K562 (cell line): Measurements from ENCODE around the gene NRXN3. TPM values are rescaled to one million over a fixed set of nuclear protein-coding genes. Genes with fewer than 3 reads are reported as not detected.

Source experiments
- ATAC-seq: fragments of 200-7000 bp; cut with Tn5 transposase; 3 replicates; pipeline ENCODE4 v1.9.1; 2020; ENCODE audit warnings: moderate library complexity
- BruUV-seq: library from RNA; stranded (reverse); fragments of 400-500 nt; replicated peaks from 2 replicates; lab custom pipeline; 2021; lab: Mats Ljungman, UMichigan
- CTCF ChIA-PET: fragments of 300-600 bp; formaldehyde crosslinking; extraction: SDS; loops from one replicate; lab custom pipeline; 2021; ENCODE audit warnings: low intra/inter-chr PET ratio; lab: Yijun Ruan, JAX
- POLR2A ChIA-PET: fragments of 300-600, 350-650 bp; sonication (Branson Sonifier 250); formaldehyde crosslinking; extraction: SDS; loops from one replicate; lab custom pipeline; 2021; ENCODE audit warnings: antibody characterized with exemption, inconsistent platforms; lab: Yijun Ruan, JAX
- DNase-seq, 4 experiments: peaks; one replicate each; pipeline versions ENCODE4 v3.0.0 to v3.0.0-alpha.2; 2011 to 2018; ENCODE audit warnings: low spot score in 3 of 4, mixed read lengths in 3 of 4; ENCODE audit errors: extremely low read depth in 1 of 4
- FAIRE-seq: peaks from 2 replicates; lab custom pipeline; 2011; peaks lifted over from hg19 to GRCh38; lab: Jason Lieb, UNC
- H2AFZ ChIP-seq: 2 replicates; pipeline ENCODE4 v1.6.0; 2011; ENCODE audit warnings: low read depth, low read length, control low read depth, inconsistent platforms
- H3K27ac ChIP-seq: fragments of 200-600 bp; 3 replicates; pipeline ENCODE4 v1.8.0; 2011; ENCODE audit warnings: low read depth, mild to moderate bottlenecking, control low read depth, inconsistent platforms, low read length, moderate library complexity, mixed read lengths; ENCODE audit errors: extremely low read depth
- H3K27me3 ChIP-seq, 2 experiments: fragments of 300-600 bp in 1 of 2; 2 replicates in 1 of 2; 3 replicates in 1 of 2; pipeline versions ENCODE4 v1.6.0 to v1.8.0; 2011; ENCODE audit warnings: inconsistent platforms in 2 of 2, low read length in 2 of 2, mild to moderate bottlenecking in 1 of 2, mixed read lengths in 1 of 2, moderate library complexity in 1 of 2; ENCODE audit not compliant: control insufficient read depth in 2 of 2, insufficient read depth in 2 of 2
- H3K36me3 ChIP-seq: fragments of 300-600 bp; 3 replicates; pipeline ENCODE4 v1.8.0; 2011; ENCODE audit warnings: mild to moderate bottlenecking, low read length, inconsistent platforms; ENCODE audit not compliant: control insufficient read depth, insufficient read depth
- H3K4me1 ChIP-seq, 2 experiments: fragments of 200-600 bp in 1 of 2; replicated peaks in 1 of 2; 2 replicates in 1 of 2; 3 replicates in 1 of 2; pipeline versions ENCODE4 v1.5.1 to v1.8.0; 2011; ENCODE audit warnings: inconsistent platforms in 2 of 2, low read length in 2 of 2, mild to moderate bottlenecking in 1 of 2, mixed read lengths in 1 of 2, moderate library complexity in 1 of 2; ENCODE audit not compliant: control insufficient read depth in 2 of 2, insufficient read depth in 2 of 2
- H3K4me2 ChIP-seq: 2 replicates; pipeline ENCODE4 v1.6.1; 2011; ENCODE audit warnings: low read length, control low read depth, inconsistent platforms, mixed read lengths; ENCODE audit not compliant: insufficient read depth
- H3K4me3 ChIP-seq: fragments of 200-600 bp; sonication (generic), shearing (Covaris generic); 2 replicates; pipeline ENCODE4 v1.5.1; 2016; ENCODE audit warnings: control low read depth, inconsistent platforms
- H3K79me2 ChIP-seq: fragments of 200-600 bp; 3 replicates; pipeline ENCODE4 v1.8.0; 2011; ENCODE audit warnings: low read length, inconsistent platforms; ENCODE audit not compliant: control insufficient read depth, insufficient read depth
- H3K9ac ChIP-seq, 2 experiments: 2 replicates each; pipeline versions ENCODE4 v1.6.0 to v1.6.1; 2011; ENCODE audit warnings: low read depth in 2 of 2, low read length in 2 of 2, control low read depth in 1 of 2, inconsistent platforms in 1 of 2, mild to moderate bottlenecking in 1 of 2, mixed read lengths in 1 of 2; ENCODE audit not compliant: insufficient read depth in 1 of 2
- H3K9me1 ChIP-seq: one replicate; pipeline ENCODE4 v1.6.0; 2011; ENCODE audit warnings: inconsistent platforms, mild to moderate bottlenecking, low read length, moderate library complexity; ENCODE audit not compliant: control insufficient read depth, insufficient read depth
- H3K9me3 ChIP-seq: replicated peaks from 2 replicates; pipeline ENCODE4 v1.5.1; 2011; ENCODE audit warnings: low read depth, low read length, inconsistent platforms; ENCODE audit not compliant: control insufficient read depth, insufficient read depth
- H4K20me1 ChIP-seq: replicated peaks from 2 replicates; pipeline ENCODE4 v1.6.1; 2011; ENCODE audit warnings: low read length, inconsistent platforms, mixed read lengths; ENCODE audit not compliant: control insufficient read depth, insufficient read depth
- ETV5 ChIP-seq: sonication (generic); formaldehyde crosslinking; IDR thresholded peaks from 2 replicates; pipeline ENCODE4 v1.4.0; 2020; ENCODE audit warnings: low read depth, mild to moderate bottlenecking, missing genetic modification reagents
- JUNB ChIP-seq: fragments of 450-650 bp; formaldehyde crosslinking; conservative IDR thresholded peaks from 2 replicates; pipeline ENCODE4 v1.4.0; 2020; ENCODE audit warnings: mild to moderate bottlenecking
- KDM4B ChIP-seq, 2 experiments: fragments of 450-650 bp in 1 of 2; sonication (generic) in 1 of 2; IDR thresholded peaks; 2 replicates each; pipeline ENCODE4 v1.6.1; 2016 to 2017; ENCODE audit warnings: borderline replicate concordance in 2 of 2, antibody characterized with exemption in 1 of 2, low read depth in 1 of 2, mild to moderate bottlenecking in 1 of 2
- LARP7 ChIP-seq: fragments of 450-650 bp; IDR thresholded peaks from 2 replicates; pipeline ENCODE4 v1.6.1; 2016
- MIER1 ChIP-seq: fragments of 450-650 bp; IDR thresholded peaks from 2 replicates; pipeline ENCODE4 v1.6.1; 2016; ENCODE audit warnings: antibody characterized with exemption, mild to moderate bottlenecking, low read depth
- SIX5 ChIP-seq, 2 experiments: IDR thresholded peaks; 2 replicates each; pipeline ENCODE4 v1.6.1; 2011; ENCODE audit warnings: low read length in 2 of 2, borderline replicate concordance in 1 of 2, low read depth in 1 of 2, mild to moderate bottlenecking in 1 of 2, moderate library complexity in 1 of 2; ENCODE audit not compliant: insufficient read depth in 1 of 2
- WGBS: fragments of 100-300 bp; shearing (Covaris generic); methylation state at CpG from one replicate; pipeline ENCODE4 v1.1.6; 2016; ENCODE audit warnings: low coverage, mixed read lengths; ENCODE audit not compliant: insufficient coverage; ENCODE audit errors: missing lambda C conversion rate; 5-methylcytosine and 5-hydroxymethylcytosine counted together
- in situ Hi-C: fragments of 300-500 bp; cut with MboI; formaldehyde crosslinking; loops from 4 replicates; pipeline ENCODE4 v1.15.0; 2018; ENCODE audit warnings: inconsistent platforms, mixed read lengths
- intact Hi-C: fragments of 100-400 bp; cut with micrococcal nuclease; formaldehyde crosslinking; loops from 2 replicates; pipeline ENCODE4 v1.14.2; 2022
- polyA plus RNA-seq, 8 experiments: library from polyadenylated mRNA; depleted of rRNA in 4 of 8; stranded (reverse) in 5 of 8; unstranded in 3 of 8; fragments of >200 nt; fragmentation: Nextera tagmentation in 2 of 8; fragmentation: Illumina TruSeq in 1 of 8; extraction: Ambion mirVana in 2 of 8; extraction: Trizol in 1 of 8; gene quantifications; 2 replicates each; pipeline versions ENCODE4 v1.2.1 to v1.2.3, GENCODE V29; 2011 to 2014; ENCODE audit warnings: inconsistent platforms in 1 of 8, missing spikeins in 1 of 8
- total RNA-seq, 7 experiments: library from RNA; depleted of rRNA in 6 of 7; stranded (reverse); fragments of >200 nt in 6 of 7; fragmentation: Illumina TruSeq in 2 of 7; extraction: Trizol in 2 of 7; gene quantifications; 2 replicates each; pipeline versions ENCODE4 v1.2.1 to v1.2.3, GENCODE V29; 2011 to 2021; ENCODE audit warnings: low replicate concordance in 1 of 7
- TF ChIP-seq, protein P1 (sequence below): sonication (generic); formaldehyde crosslinking; IDR thresholded peaks from 2 replicates; pipeline ENCODE4 v1.8.0; 2022; ENCODE audit warnings: missing genetic modification reagents, mild to moderate bottlenecking, moderate library complexity, borderline replicate concordance
- TF ChIP-seq, protein P2 (sequence below), 2 experiments: fragments of 450-650 bp; IDR thresholded peaks; 2 replicates each; pipeline ENCODE4 v1.6.1; 2018; ENCODE audit warnings: mild to moderate bottlenecking in 2 of 2, low read depth in 1 of 2; ENCODE audit not compliant: partially characterized antibody in 2 of 2
- TF ChIP-seq, protein P3 (sequence below), 2 experiments: fragments of 450-650 bp in 1 of 2; sonication (generic) in 1 of 2; formaldehyde crosslinking in 1 of 2; IDR thresholded peaks in 1 of 2; conservative IDR thresholded peaks in 1 of 2; 2 replicates each; pipeline versions ENCODE4 v1.6.1 to v1.8.1; 2016 to 2023; ENCODE audit warnings: mild to moderate bottlenecking in 2 of 2, moderate library complexity in 2 of 2, inconsistent platforms in 1 of 2, missing genetic modification reagents in 1 of 2

The NRXN3 gene
- total and polyA plus RNA-seq, 9 of the 15 experiments (the other 6 are each of a cell fraction or from before 2014, with no cell fraction given) = 0.09 TPM; not detected in 8

DNA sequence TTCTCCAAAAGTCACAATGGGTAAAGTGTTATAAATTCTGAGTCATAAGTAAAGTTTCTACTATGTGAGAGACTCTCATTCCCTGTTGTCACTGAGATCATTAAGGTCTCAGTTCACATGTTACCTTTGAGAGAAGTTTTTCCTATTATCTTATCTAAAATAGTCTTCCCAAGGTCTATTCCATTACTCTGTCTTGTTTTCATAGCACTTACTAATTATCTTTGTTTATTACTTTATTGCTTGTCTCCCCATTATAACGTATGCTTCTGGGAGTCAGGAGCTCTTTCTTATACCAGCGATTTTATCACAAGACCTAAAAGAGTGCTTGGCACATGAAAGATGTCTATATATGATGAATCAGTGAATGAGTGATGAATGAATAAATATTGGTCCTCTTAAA lies 1039.2 kb downstream of the NRXN3 start:
- Histone ChIP-seq H3K4me1 (no peaks in the 10 kb centered on the region), H2AFZ (no peak overlapping the region), H3K36me3 (no peaks in the 10 kb centered on the region), H3K9me1 (no peaks in the 10 kb centered on the region), H3K79me2 (no peaks in the 10 kb centered on the region), H4K20me1 (no peaks in the 10 kb centered on the region), H3K4me2 (no peak overlapping the region), H3K4me3 (no peak overlapping the region), H3K9ac (no peak overlapping the region), H3K27me3 (no peaks in the 10 kb centered on the region), H3K9me3 (no peaks in the 10 kb centered on the region), H3K27ac (no peak overlapping the region)
- TF ChIP-seq KDM4B (IDR thresholded peaks at IDR 0.05; ENCODE audit: borderline replicate concordance in 2 of 2, low read depth in 1 of 2) (no peak), SIX5 (IDR thresholded peaks at IDR 0.05; ENCODE audit: borderline replicate concordance in 1 of 2, insufficient read depth in 1 of 2, low read depth in 1 of 2, low read length in 2 of 2) (no peak), JUNB (no peak), ETV5 (CRISPR knock-in tag) (no peak), MIER1 (no peak), LARP7 (no peak)
- TF ChIP-seq, protein P1, sequence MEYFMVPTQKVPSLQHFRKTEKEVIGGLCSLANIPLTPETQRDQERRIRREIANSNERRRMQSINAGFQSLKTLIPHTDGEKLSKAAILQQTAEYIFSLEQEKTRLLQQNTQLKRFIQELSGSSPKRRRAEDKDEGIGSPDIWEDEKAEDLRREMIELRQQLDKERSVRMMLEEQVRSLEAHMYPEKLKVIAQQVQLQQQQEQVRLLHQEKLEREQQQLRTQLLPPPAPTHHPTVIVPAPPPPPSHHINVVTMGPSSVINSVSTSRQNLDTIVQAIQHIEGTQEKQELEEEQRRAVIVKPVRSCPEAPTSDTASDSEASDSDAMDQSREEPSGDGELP = no peak
- TF ChIP-seq, protein P2, sequence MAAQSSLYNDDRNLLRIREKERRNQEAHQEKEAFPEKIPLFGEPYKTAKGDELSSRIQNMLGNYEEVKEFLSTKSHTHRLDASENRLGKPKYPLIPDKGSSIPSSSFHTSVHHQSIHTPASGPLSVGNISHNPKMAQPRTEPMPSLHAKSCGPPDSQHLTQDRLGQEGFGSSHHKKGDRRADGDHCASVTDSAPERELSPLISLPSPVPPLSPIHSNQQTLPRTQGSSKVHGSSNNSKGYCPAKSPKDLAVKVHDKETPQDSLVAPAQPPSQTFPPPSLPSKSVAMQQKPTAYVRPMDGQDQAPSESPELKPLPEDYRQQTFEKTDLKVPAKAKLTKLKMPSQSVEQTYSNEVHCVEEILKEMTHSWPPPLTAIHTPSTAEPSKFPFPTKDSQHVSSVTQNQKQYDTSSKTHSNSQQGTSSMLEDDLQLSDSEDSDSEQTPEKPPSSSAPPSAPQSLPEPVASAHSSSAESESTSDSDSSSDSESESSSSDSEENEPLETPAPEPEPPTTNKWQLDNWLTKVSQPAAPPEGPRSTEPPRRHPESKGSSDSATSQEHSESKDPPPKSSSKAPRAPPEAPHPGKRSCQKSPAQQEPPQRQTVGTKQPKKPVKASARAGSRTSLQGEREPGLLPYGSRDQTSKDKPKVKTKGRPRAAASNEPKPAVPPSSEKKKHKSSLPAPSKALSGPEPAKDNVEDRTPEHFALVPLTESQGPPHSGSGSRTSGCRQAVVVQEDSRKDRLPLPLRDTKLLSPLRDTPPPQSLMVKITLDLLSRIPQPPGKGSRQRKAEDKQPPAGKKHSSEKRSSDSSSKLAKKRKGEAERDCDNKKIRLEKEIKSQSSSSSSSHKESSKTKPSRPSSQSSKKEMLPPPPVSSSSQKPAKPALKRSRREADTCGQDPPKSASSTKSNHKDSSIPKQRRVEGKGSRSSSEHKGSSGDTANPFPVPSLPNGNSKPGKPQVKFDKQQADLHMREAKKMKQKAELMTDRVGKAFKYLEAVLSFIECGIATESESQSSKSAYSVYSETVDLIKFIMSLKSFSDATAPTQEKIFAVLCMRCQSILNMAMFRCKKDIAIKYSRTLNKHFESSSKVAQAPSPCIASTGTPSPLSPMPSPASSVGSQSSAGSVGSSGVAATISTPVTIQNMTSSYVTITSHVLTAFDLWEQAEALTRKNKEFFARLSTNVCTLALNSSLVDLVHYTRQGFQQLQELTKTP (IDR thresholded peaks at IDR 0.05; ENCODE audit: low read depth in 1 of 2, partially characterized antibody in 2 of 2) = no peak
- TF ChIP-seq, protein P3, sequence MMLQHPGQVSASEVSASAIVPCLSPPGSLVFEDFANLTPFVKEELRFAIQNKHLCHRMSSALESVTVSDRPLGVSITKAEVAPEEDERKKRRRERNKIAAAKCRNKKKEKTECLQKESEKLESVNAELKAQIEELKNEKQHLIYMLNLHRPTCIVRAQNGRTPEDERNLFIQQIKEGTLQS (IDR thresholded peaks at IDR 0.05) = no peak
- TF ChIP-seq, protein P3 (CRISPR knock-in tag; conservative IDR thresholded peaks at IDR 0.05) = no peak
- FAIRE-seq = no peak
- DNase-seq = no peak
- BruUV-seq = no TSS peak
- ChIA-PET CTCF (no interaction called here), POLR2A (no interaction called here)
- 0% methylated on average over 2 of the region's 2 CpGs for WGBS
- intact Hi-C loops = no loop called here
- in situ Hi-C loops = no loop called here
- ATAC-seq = no peak
